Measurements from ENCODE around the gene CNRIP1. TPM values are rescaled to one million over a fixed set of nuclear protein-coding genes. Genes with fewer than 3 reads are reported as not detected.
A peak's percentile ranks its signal among the peaks of the same experiment; 100 is the strongest.

The CNRIP1 gene
- total RNA-seq, 4 donors from 2014 or later = 4.7 to 7.6 (median 6.5) TPM

- intact Hi-C loops (cut with DNase I; ENCODE audit: low total_unique reads) = loop anchor here (5.0 to 10.0 kb wide), 2 partner anchors 36 to 93 kb away; partner anchors contain the start of gene PPP3R1
- ATAC-seq = peak; percentile 71 to 82
- DNase-seq = peak; percentile 49 to 64
- Histone ChIP-seq H3K27me3 (no peaks in the 10 kb centered on the region), H3K4me3 (peak overlapping the region in 3 of 4 donors; percentile 3 to 16 (median 3)), H3K9me3 (no peaks in the 10 kb centered on the region), H3K36me3 (no peaks in the 10 kb centered on the region), H3K27ac (peak overlapping the region; percentile 67 to 84 (median 72)), H3K4me1 (peaks cover 50 to 60% of the 10 kb centered on the region in 2 donors)
- TF ChIP-seq CTCF (IDR thresholded peaks at IDR 0.05 in 4 of 5, conservative IDR thresholded peaks at IDR 0.05 in 1 of 5) = no peak
- no peak for TF ChIP-seq POLR2A (IDR thresholded peaks at IDR 0.05)
- in situ Hi-C loops (cut with MboI; ENCODE audit: low sequenced_read_pairs in 4 of 4) = loop anchor here in 2 of 4 donors (10.0 kb wide), 1 partner anchor 163 kb away; no protein-coding TSS in a partner anchor
These were observed 31.9 kb downstream of the CNRIP1 start for GRCh38 chr2:68287580-68288441.

GRCh38 chr2:68284896-68285295 is 34.9 kb downstream of the CNRIP1 start:
- H3K9me3 ChIP-seq = no peaks in the 10 kb centered on the region
- intact Hi-C loops (cut with DNase I; ENCODE audit: low total_unique reads) = loop anchor here (5.0 to 10.0 kb wide), 2 partner anchors 33 to 90 kb away; partner anchors contain the start of gene PPP3R1
- peak; percentile 10 to 37 for DNase-seq
- no peak for ATAC-seq
- in situ Hi-C loops (cut with MboI; ENCODE audit: low sequenced_read_pairs in 4 of 4) = loop anchor here in 2 of 4 donors (10.0 kb wide), 1 partner anchor 160 kb away; no protein-coding TSS in a partner anchor
- H3K27me3 ChIP-seq = no peaks in the 10 kb centered on the region
- no peaks in the 10 kb centered on the region for H3K36me3 ChIP-seq
- no peak overlapping the region for H3K27ac ChIP-seq
- no peak for TF ChIP-seq POLR2A (IDR thresholded peaks at IDR 0.05)
- TF ChIP-seq CTCF (IDR thresholded peaks at IDR 0.05 in 4 of 5, conservative IDR thresholded peaks at IDR 0.05 in 1 of 5) = no peak
- H3K4me3 ChIP-seq = no peak overlapping the region
- H3K4me1 ChIP-seq = peaks cover 35 to 36% of the 10 kb centered on the region in 2 donors

- Histone ChIP-seq H3K36me3 (no peaks in the 10 kb centered on the region), H3K4me3 (no peak overlapping the region), H3K4me1 (peaks cover 21 to 22% of the 10 kb centered on the region in 2 donors), H3K27me3 (no peaks in the 10 kb centered on the region), H3K9me3 (no peaks in the 10 kb centered on the region), H3K27ac (no peak overlapping the region)
- in situ Hi-C loops (cut with MboI; ENCODE audit: low sequenced_read_pairs in 4 of 4) (loop anchor here in 2 of 4 donors (10.0 kb wide), 1 partner anchor 159 kb away; no protein-coding TSS in a partner anchor), intact Hi-C loops (cut with DNase I; ENCODE audit: low total_unique reads) (loop anchor here (2.0 to 10.0 kb wide), 2 partner anchors 89 to 161 kb away; no protein-coding TSS in a partner anchor)
- TF ChIP-seq POLR2A (IDR thresholded peaks at IDR 0.05) (no peak), CTCF (IDR thresholded peaks at IDR 0.05 in 4 of 5, conservative IDR thresholded peaks at IDR 0.05 in 1 of 5) (no peak)
- no peak for ATAC-seq
- DNase-seq = no peak
These were observed 36.3 kb downstream of the CNRIP1 start for GRCh38 chr2:68283419-68283812.

- ATAC-seq (peak in 1 of 2 donors; percentile 54), DNase-seq (no peak)
- Histone ChIP-seq H3K9me3 (no peaks in the 10 kb centered on the region), H3K27ac (no peak overlapping the region), H3K36me3 (no peaks in the 10 kb centered on the region), H3K27me3 (no peaks in the 10 kb centered on the region), H3K4me1 (peaks cover 16 to 17% of the 10 kb centered on the region in 2 donors), H3K4me3 (no peak overlapping the region)
- TF ChIP-seq CTCF (IDR thresholded peaks at IDR 0.05 in 4 of 5, conservative IDR thresholded peaks at IDR 0.05 in 1 of 5) (peak in 4 of 5 experiments; percentile 53 to 75 (median 60)), POLR2A (IDR thresholded peaks at IDR 0.05) (no peak)
- intact Hi-C loops (cut with DNase I; ENCODE audit: low total_unique reads) = loop anchor here (2.0 to 10.0 kb wide), 2 partner anchors 88 to 160 kb away; no protein-coding TSS in a partner anchor
- in situ Hi-C loops (cut with MboI; ENCODE audit: low sequenced_read_pairs in 4 of 4) = loop anchor here in 2 of 4 donors (10.0 kb wide), 1 partner anchor 158 kb away; no protein-coding TSS in a partner anchor
These were observed 36.8 kb downstream of the CNRIP1 start for GRCh38 chr2:68282811-68283418.

Measured in gastrocnemius medialis (tissue), 4 donors.